HL-60 (cell line): ENCODE data around the gene SH3BP5.

Source experiments
- DNase-seq, 2 experiments: peaks; one replicate each; pipeline ENCODE4 v3.0.0-alpha.2; 2010 to 2020; ENCODE audit warnings: low read depth in 1 of 2, low spot score in 1 of 2
- H3K27ac ChIP-seq: fragments of 250-450 bp; sonication (Bioruptor Pico); replicated peaks from 2 replicates; pipeline ENCODE4 v1.5.1; 2020; ENCODE audit warnings: mild to moderate bottlenecking, moderate library complexity
- H3K27me3 ChIP-seq: fragments of 250-450 bp; sonication (Bioruptor Pico); 2 replicates; pipeline ENCODE4 v1.5.1; 2021; ENCODE audit warnings: mild to moderate bottlenecking, moderate library complexity; ENCODE audit not compliant: insufficient read depth, poor library complexity, severe bottlenecking
- H3K4me3 ChIP-seq: replicated peaks from 2 replicates; pipeline ENCODE4 v1.5.1; 2011; ENCODE audit warnings: mild to moderate bottlenecking, control low read depth, low read length; ENCODE audit not compliant: insufficient read depth
- CTCF ChIP-seq: IDR thresholded peaks from one replicate; pipeline ENCODE4 v1.5.1; 2011; ENCODE audit warnings: low read length, control low read depth, inconsistent platforms; ENCODE audit not compliant: insufficient read depth
- GABPA ChIP-seq: IDR thresholded peaks from 2 replicates; pipeline ENCODE4 v1.6.1; 2012; ENCODE audit warnings: low read depth
- POLR2AphosphoS5 ChIP-seq: IDR thresholded peaks from 2 replicates; pipeline ENCODE4 v1.6.1; 2012; ENCODE audit warnings: low read depth
- REST ChIP-seq: IDR thresholded peaks from 2 replicates; pipeline ENCODE4 v1.6.1; 2012; ENCODE audit warnings: low read depth; ENCODE audit not compliant: insufficient replicate concordance
- SPI1 ChIP-seq: IDR thresholded peaks from 2 replicates; pipeline ENCODE4 v1.6.1; 2012; ENCODE audit warnings: low read depth, mild to moderate bottlenecking, borderline replicate concordance

Gene SH3BP5

GRCh38 chr3:15211937-15212336 is 120.4 kb downstream of the SH3BP5 start:
- TF ChIP-seq CTCF: no peak
- TF ChIP-seq REST: no peak
- Histone ChIP-seq H3K27me3 (no peaks in the 10 kb centered on the region), H3K4me3 (no peak overlapping the region), H3K27ac (no peak overlapping the region)
- no peak for DNase-seq

- TF ChIP-seq SPI1 (no peak), POLR2AphosphoS5 (no peak), CTCF (no peak), REST (no peak), GABPA (no peak)
- DNase-seq: no peak
- H3K27me3 ChIP-seq: no peaks in the 10 kb centered on the region
- H3K27ac ChIP-seq: no peak overlapping the region
- no peak overlapping the region for H3K4me3 ChIP-seq
These were observed 124.4 kb downstream of the SH3BP5 start for GRCh38 chr3:15207836-15208504.

- Histone ChIP-seq H3K27ac (peak overlapping the region; percentile 90), H3K27me3 (no peaks in the 10 kb centered on the region), H3K4me3 (peak overlapping the region; percentile 93)
- DNase-seq: peak; percentile 25 to 46
- TF ChIP-seq SPI1: no peak
- no peak for TF ChIP-seq REST
- TF ChIP-seq GABPA: no peak
- no peak for TF ChIP-seq CTCF
- TF ChIP-seq POLR2AphosphoS5: no peak
These were observed 125.5 kb downstream of the SH3BP5 start for GRCh38 chr3:15206662-15207576.
